ENCODE measurements around the gene LRRFIP2.
"Not testable (repeated sequence)": the region's sequence is repeated elsewhere in the genome, so short reads cannot be mapped to it uniquely, and the experiment has no call there.

Gene LRRFIP2

GRCh38 chr3:37140899-37141541 lies 33.4 kb downstream of the LRRFIP2 start:
- DNase-seq, result no peak

- no peak for DNase-seq
Observed at GRCh38 chr3:37139567-37140052, 34.8 kb downstream of the LRRFIP2 start.

GRCh38 chr3:37138816-37139215 lies 35.6 kb downstream of the LRRFIP2 start:
- DNase-seq, result no peak

GRCh38 chr3:37137516-37137915 lies 36.9 kb downstream of the LRRFIP2 start:
- DNase-seq, result no peak

- DNase-seq, result no peak
Observed at GRCh38 chr3:37136067-37136466, 38.3 kb downstream of the LRRFIP2 start.

- no peak for DNase-seq
Observed at GRCh38 chr3:37135561-37135960, 38.8 kb downstream of the LRRFIP2 start.

GRCh38 chr3:37132334-37132733 lies 42.0 kb downstream of the LRRFIP2 start:
- no peak for DNase-seq

- DNase-seq, result no peak
Observed at GRCh38 chr3:37131860-37132144, 42.6 kb downstream of the LRRFIP2 start.

GRCh38 chr3:37130984-37131859 lies 43.2 kb downstream of the LRRFIP2 start:
- no peak for DNase-seq

- no peak for DNase-seq
Observed at GRCh38 chr3:37130448-37130847, 43.9 kb downstream of the LRRFIP2 start.

GRCh38 chr3:37129871-37130270 lies 44.5 kb downstream of the LRRFIP2 start:
- no peak for DNase-seq

- DNase-seq, result no peak
Observed at GRCh38 chr3:37127340-37127739, 47.0 kb downstream of the LRRFIP2 start.

- DNase-seq, result no peak
Observed at GRCh38 chr3:37126856-37127255, 47.5 kb downstream of the LRRFIP2 start.

- DNase-seq, result no peak
Observed at GRCh38 chr3:37125195-37126073, 48.9 kb downstream of the LRRFIP2 start.

GRCh38 chr3:37124435-37124834 lies 49.9 kb downstream of the LRRFIP2 start:
- no peak for DNase-seq

- DNase-seq, result no peak
Observed at GRCh38 chr3:37123292-37123691, 51.1 kb downstream of the LRRFIP2 start.

- not testable (repeated sequence) for DNase-seq
Observed at GRCh38 chr3:37122069-37122468, 52.3 kb downstream of the LRRFIP2 start.

- no peak for DNase-seq
Observed at GRCh38 chr3:37118163-37118562, 56.2 kb downstream of the LRRFIP2 start.

- no peak for DNase-seq
Observed at GRCh38 chr3:37117548-37117947, 56.8 kb downstream of the LRRFIP2 start.

GRCh38 chr3:37116998-37117397 lies 57.4 kb downstream of the LRRFIP2 start:
- DNase-seq, result no peak

- no peak for DNase-seq
Observed at GRCh38 chr3:37115446-37115845, 58.9 kb downstream of the LRRFIP2 start.

GRCh38 chr3:37114251-37115145 lies 59.9 kb downstream of the LRRFIP2 start:
- DNase-seq, result no peak
